ENCODE data around the gene KRTAP10-9.
"Not testable (repeated sequence)": the region's sequence is repeated elsewhere in the genome, so short reads cannot be mapped to it uniquely, and the experiment has no call there.

The KRTAP10-9 gene

DNA sequence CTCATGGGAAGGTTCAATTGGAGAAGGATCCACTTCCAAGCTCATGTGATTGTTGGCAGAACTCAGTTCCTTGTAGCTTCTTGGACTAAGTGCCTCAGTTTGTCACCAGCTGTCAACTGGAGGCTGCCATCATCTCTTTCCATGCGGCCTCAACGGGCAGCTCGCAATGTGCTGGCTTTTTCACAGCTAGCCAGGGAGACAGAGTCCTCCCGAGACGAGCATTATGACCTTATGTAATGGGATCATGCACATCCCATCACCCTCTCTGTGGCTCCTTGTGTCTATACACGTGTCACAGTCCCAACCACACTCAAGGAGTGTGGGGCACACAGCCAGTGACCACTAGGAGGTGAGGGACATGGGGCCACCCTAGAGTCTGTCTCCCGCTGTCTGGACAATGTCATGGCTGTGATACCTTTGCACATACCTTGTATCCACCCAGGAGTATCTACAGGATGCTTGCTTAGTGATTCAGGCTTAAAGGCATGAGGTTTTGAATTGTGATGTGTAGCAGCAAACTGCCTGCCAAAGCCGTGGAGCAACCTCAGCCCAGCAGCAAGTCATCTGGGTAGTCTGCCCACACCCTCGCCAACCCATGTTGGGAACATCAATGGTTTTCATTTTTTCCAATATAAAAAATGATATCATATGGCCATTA is 30.7 kb upstream of the KRTAP10-9 start:
- no peak for DNase-seq

DNA sequence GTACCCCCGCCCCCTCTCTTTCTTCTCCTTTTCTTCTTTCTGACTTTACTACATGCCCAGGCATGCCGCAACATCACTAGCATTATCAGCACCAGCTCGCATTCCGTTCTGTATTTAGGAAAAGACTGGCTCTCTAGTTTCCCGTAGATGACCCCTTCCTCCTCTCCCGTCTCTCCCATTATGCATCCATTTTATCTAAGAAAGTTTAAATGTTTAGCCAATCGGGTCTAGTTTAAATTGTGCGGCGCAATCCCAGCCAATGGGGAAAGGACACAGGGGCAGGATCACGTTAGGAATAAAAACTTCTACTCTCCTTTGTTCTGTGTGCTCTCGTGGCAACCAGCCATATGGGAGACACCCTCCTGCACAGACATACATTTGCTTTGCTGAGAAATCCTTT is 28.8 kb upstream of the KRTAP10-9 start:
- DNase-seq, result no peak

DNA sequence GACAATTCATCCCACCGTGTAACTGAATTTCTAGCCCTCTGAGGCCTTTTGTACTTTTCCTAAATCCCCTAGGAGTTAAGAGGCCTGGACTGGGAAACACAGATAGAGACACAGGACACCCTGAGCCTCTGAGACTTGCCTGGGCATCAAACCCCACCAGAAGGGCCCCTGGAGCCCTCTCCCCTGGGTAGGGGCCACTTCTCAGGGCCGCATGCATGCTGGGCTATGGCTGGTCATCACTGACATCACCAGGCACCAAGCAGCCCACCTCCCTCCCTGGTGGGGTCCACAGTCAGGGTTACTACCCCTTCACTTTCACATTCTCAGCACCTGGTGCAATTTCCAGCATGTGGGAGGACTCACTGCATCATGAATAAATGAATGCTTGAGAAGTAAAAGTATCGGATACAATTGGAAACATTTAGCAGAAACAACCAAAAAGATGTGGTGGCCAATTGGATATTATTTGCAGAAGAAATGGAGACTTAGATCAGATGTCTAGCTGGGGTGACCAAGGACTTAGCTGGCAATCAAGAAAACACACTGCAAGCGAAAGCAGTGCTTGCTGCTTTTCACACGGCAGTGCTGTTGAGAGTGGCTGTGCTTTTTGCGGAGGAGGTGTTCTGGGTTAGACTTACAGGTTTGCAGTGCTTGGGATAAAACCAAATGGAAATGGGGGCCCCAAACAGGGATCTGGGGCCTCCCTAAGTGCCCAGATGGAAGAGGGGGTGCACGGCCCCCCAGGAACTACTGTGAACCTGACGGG is 27.4 kb upstream of the KRTAP10-9 start:
- no peak for DNase-seq

DNA sequence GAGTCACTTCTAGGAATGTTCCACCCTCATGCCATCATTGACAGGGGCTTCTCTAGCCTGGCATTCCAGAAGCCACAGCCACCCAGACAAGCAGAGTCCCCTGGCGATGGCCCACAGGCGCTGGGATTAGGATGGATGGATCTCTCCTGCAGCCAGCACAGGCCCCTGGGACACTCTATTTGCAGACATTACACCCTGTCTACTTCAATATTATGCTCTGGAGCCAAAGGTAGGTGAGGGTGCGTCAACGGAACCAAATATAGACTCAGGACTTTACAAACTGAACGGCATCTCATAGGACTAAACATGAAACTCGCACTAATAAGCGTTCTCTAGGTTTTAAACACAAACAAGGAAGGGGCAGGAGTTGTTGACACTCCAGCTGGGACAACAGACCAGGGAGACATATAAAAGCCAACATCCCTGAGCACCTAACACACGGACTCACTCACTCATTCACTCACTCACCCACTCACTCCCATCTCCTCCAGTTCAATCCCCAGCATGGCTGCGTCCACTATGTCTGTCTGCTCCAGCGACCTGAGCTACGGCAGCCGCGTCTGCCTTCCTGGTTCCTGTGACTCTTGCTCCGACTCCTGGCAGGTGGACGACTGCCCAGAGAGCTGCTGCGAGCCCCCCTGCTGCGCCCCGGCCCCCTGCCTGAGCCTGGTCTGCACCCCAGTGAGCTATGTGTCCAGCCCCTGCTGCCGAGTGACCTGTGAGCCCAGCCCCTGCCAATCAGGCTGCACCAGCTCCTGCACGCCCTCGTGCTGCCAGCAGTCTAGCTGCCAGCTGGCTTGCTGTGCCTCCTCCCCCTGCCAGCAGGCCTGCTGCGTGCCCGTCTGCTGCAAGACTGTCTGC is 26.5 kb upstream of the KRTAP10-9 start, which contains the start of gene KRTAP10-7:
TSS of gene KRTAP10-7 (plus strand) at position 480 of the 861 bp plus-strand sequence. CDS start at position 505, 25 bp downstream.
- DNase-seq, result not testable (repeated sequence)

- not testable (repeated sequence) for DNase-seq
Observed at GRCh38 chr21:44601091-44601490, 25.8 kb upstream of the KRTAP10-9 start.

GRCh38 chr21:44601596-44602462 is 25.1 kb upstream of the KRTAP10-9 start:
- DNase-seq, result no peak

- no peak for DNase-seq
Observed at GRCh38 chr21:44602463-44602850, 24.4 kb upstream of the KRTAP10-9 start.

DNA sequence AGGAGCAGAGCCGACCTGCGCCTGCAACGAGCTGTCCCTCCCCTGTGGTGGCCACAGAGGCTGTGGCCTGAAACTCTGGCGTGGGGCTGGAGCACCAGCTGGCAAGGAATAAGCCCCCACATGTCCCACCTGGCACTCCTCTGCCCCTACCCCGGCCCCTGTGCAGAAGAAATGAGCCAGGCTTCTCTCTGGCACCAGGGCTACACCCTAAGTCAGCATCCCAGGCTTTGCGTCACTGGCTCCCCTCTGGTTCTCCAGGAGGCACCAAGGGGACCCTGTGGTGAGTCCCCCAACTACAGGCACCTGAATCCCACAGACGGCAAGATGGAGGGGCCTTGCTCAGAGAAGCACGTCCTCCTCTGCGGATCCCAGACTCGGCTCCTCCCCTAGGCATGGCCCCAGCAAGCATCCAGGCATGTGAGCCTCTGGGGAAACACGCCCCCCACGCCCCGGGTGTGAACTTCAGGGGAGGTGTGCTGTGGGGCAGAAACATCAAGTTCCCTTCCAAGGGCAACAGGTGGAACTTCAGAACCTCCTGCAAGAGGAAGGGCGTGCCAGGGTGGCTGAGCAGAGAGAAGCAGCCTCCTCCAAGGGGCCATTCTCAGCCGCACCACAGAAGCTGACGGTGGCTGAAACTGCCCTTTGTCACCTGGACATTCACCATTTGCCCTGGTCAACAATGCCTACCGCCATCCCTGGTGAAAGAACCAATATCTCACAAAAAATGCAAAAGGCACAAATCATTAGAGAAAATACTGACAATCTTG is 23.6 kb upstream of the KRTAP10-9 start:
- no peak for DNase-seq

GRCh38 chr21:44603911-44604310 is 23.0 kb upstream of the KRTAP10-9 start:
- no peak for DNase-seq

GRCh38 chr21:44606495-44606894 is 20.4 kb upstream of the KRTAP10-9 start:
- no peak for DNase-seq

DNA sequence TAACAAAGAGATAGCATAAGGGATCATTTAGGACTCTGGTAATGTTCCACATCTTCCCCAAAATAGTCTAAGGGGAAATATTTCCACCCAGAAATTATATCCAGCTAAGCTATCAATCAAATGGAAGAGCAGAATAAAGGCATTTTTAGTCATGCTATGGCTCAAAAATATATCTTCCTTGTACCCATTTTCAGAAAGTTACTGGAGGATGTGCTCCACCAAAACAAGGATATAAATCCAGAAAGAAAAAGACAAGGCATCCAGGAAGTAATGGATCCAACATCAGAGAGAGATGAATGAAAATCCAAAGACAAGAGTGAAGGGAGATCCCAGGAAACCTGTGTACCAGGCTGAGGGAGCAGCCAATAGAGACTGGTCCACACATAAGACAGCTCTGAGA is 17.7 kb upstream of the KRTAP10-9 start:
- no peak for DNase-seq

DNA sequence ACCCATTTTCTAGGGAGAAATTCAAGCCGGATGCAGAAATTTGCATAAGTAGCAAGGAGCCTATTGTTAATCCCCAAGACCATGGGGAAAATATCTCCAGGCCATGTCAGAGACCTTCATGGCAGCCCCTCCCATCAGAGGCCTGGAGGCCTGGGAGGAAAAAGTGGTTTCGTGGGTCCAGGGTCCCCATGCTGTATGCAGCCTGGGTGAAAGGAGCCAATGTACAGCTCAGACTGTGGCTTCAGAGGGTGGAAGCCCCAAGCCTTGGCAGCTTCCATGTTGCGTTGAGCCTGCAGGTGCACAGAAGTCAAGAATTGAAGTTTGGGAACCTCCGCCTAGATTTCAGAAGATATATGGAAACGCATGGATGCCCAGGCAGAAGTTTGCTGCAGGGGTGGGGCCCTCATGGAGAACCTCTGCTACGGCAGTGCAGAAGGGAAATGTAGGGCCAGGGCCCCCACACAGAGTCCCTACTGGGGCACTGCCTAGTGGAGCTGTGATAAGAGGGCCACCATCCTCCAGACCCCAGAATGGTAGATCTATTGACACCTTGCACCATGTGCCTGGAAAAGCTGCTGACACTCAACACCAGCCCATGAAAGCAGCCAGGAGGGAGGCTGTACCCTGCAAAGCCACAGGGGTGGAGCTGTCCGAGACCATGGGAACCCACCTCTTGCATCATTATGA is 16.6 kb upstream of the KRTAP10-9 start:
- DNase-seq, result not testable (repeated sequence)

DNA sequence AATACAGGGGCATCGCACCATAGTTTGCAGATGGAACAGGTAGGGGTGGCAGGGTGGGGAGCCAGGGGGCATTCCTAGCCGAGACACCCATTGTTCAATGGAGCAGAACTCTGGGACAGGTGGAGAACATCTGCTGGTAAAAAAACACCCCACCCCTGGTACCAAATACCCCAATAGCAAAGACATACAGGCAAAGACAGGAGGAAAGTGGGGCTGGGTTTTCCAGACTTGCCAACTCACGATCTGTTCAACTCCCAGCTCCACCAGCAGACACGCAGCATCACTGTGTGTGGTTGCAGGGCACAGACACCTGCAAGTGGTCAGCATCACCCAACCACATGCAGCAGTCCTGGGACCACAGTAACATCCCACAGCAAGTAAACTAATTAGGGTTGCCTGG is 15.3 kb upstream of the KRTAP10-9 start:
- DNase-seq, result no peak

DNA sequence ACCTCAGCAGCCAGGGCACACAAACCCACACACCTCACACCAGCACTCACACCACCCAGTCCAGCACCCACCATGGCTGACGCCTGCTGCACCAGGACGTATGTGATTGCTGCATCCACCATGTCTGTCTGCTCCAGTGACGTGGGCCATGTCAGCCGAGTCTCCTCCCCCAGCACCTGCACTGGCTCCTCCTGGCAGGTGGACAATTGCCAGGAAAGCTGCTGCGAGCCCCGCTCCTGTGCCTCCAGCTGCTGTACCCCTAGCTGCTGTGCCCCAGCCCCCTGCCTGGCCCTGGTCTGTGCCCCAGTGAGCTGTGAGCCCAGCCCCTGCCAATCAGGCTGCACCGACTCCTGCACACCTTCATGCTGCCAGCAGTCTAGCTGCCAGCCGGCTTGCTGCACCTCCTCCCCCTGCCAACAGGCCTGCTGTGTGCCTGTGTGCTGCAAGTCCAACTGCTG is 14.8 kb upstream of the KRTAP10-9 start, which contains the start of gene KRTAP10-8:
TSS of gene KRTAP10-8 (plus strand) at position 51 of the 458 bp plus-strand sequence. CDS start at position 73, 22 bp downstream.
- DNase-seq, result no peak

GRCh38 chr21:44612669-44613229 is 14.1 kb upstream of the KRTAP10-9 start:
- no peak for DNase-seq

- DNase-seq, result no peak
Observed at GRCh38 chr21:44613386-44614155, 13.3 kb upstream of the KRTAP10-9 start.

- no peak for DNase-seq
Observed at GRCh38 chr21:44614161-44614631, 12.7 kb upstream of the KRTAP10-9 start.

DNA sequence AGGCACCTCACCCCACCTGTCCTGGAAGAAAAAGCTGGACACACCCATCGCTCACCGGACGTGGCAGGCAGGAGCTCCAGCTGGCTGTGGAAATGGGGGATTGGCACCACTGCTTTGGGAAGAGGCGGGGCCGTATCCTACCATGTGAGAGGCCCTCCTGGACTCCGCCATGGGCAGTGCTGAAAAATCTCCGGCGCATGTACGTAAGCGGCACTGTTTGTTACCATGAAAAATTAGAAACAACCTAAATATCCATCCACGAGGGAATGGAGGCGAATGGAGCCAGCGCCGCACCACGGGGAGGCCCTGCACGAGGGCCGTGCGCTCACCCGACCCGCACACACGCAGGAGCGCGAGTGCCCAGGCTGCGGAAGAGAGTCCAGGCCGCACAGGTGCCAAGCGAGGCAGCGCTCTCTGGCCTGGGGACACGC is 11.9 kb upstream of the KRTAP10-9 start:
- DNase-seq, result no peak

DNA sequence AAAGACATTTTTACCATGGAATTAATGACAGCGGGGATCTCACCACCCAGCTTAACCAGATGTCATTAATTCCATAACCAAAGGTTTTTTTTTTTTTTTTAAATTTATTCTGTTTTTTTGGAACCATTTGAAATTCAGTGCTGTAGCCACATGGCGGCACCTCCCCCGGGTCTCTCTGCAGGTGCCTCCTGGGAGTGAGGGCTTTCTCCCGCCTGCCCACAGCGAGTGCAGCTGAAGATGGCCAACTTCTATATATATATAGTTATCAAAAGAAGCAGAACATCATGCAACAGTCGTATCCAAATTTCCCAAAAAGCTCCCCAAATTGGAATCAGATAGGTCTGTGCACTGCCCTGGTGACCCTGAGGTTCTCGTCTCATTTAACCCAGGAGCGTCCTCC is 11.4 kb upstream of the KRTAP10-9 start:
- no peak for DNase-seq
